ENCODE measurements around the gene FMO1.
A peak's percentile ranks its signal among the peaks of the same experiment; 100 is the strongest.
"Not testable (repeated sequence)": the region's sequence is repeated elsewhere in the genome, so short reads cannot be mapped to it uniquely, and the experiment has no call there.

The FMO1 gene, protein sequence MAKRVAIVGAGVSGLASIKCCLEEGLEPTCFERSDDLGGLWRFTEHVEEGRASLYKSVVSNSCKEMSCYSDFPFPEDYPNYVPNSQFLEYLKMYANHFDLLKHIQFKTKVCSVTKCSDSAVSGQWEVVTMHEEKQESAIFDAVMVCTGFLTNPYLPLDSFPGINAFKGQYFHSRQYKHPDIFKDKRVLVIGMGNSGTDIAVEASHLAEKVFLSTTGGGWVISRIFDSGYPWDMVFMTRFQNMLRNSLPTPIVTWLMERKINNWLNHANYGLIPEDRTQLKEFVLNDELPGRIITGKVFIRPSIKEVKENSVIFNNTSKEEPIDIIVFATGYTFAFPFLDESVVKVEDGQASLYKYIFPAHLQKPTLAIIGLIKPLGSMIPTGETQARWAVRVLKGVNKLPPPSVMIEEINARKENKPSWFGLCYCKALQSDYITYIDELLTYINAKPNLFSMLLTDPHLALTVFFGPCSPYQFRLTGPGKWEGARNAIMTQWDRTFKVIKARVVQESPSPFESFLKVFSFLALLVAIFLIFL

DNA sequence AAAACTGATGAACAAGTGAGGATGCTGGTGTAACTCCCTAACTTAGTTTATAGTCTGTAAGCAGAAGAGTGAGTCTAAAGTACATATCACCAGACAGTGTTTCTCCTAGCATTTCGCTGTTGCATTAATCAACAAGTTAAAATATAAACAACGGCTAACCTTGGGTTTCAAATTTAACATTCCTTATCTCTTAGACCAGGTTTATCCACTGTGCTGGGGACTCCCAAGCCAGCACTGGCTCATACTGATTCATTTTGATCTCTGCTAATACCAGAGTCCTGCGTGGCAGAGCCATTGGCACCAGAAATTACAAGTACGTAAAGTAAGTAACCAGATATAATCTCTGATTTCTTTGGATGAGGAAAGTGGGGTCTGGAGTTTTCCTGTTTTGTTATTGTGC lies at the start of gene FMO1:
Gene FMO1, plus strand, starts transcription at position 193 of the 400 bp plus-strand sequence. CDS start 9,594 bp downstream, outside the sequence.
- DNase-seq, result no peak

DNA sequence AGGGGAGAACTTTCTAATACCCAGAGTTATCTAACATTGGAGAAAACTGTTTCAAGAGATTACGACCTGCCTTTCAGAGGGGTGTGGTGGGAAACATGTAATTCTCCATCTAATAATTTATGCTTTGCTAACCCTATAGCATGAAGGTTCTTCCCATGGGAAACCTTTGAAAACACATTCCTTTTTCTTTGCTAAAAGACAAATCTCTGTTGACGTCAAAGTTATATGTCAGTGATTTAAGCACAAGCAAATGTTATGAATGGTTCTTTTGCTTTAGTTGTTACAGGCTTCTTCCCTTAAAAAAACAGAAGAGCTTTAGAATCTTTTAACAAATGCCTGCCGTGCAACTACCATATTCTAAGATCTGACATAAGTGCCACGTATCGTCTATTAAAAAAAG lies 44.0 kb upstream of the FMO1 start:
- DNase-seq, result no peak

DNA sequence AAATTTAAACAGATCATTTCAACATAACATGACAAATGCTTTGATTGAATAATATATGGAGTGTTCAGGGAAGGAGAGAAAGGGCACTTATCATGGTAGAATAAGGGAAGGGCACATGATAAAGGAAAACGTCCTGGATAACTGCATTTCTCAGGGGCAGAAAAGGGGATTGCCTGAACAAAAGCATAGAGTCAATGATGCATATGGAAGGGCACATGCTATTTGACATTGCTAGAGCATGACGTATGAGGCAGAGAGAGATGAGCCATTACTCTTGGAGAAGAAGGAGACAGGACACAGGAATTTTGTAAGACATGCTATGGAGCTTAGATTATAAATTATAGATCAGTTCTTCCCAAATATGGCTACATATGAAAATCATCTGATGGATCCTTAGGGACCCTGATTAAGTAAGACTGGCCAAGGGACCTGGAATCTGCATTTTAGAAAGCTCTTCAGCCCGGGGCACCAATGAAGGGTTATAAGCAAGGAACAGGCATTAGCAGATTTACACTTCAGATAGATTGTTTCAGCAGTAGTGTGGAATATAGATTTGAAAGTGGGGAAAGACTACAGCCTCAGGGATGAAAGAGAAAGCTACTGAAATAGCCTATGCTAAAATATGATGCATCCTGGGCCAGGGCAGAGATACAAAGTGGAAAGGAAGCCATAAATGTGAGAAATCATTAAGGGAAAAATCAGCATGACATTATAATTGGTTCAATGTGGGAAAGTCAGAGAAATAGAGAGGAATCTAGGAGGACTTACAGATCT lies 41.9 kb upstream of the FMO1 start:
- DNase-seq, result no peak

DNA sequence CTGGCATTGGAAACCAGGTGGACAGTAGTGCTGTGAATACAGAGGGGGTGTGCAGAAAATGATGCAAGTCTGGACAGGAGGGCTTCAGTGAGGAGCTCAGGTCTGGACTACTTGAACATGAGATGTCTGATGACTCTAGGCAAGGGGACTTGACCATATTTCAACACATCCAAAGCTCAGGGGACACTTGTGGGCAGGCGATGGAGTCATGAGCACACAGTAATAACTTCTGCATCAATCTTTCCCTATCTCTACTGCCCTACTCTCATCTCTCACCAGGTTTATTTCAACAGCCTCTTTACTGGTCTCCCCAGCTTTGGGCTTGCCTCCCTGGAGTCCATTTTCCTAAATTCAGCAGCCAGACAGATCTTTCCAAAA lies 41.3 kb upstream of the FMO1 start:
- DNase-seq, result no peak

DNA sequence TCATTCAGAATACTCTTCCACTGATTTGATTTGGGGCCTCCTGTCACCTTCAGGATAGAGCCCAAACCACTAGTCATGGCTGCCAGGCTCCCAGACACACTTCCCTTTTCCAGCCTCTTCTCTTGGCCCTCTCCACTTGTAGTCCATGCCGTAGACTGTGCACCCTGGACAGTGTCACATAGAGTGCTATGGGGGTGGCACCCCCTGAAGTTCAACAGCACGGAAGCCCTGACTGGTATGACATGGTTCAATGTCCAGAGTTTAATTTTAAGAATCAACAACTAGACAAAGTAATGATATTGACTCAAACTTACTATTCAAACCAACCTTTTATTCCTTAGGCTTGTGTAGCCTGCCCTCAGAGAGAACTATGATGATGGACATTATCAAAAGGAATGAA lies 40.9 kb upstream of the FMO1 start:
- DNase-seq, result no peak

DNA sequence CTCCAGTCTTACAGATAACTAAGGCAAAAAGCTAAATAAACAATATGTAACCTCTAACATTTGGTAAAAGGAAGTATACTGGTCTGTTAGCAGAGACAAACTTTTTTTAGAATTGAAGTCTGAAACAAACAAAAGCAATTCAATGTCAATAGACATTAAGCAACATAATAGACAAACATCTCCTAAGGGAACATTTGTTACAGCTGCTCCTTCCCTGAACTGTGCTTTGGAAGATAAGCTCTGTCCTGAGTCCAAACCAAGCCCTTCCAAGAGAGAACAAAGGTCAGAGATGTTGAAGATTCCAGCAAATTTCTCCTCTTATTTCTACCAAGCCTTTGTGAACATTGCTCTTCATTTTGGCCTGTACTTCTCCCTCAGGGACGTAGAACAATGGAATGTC lies 37.9 kb upstream of the FMO1 start:
- DNase-seq, result no peak

DNA sequence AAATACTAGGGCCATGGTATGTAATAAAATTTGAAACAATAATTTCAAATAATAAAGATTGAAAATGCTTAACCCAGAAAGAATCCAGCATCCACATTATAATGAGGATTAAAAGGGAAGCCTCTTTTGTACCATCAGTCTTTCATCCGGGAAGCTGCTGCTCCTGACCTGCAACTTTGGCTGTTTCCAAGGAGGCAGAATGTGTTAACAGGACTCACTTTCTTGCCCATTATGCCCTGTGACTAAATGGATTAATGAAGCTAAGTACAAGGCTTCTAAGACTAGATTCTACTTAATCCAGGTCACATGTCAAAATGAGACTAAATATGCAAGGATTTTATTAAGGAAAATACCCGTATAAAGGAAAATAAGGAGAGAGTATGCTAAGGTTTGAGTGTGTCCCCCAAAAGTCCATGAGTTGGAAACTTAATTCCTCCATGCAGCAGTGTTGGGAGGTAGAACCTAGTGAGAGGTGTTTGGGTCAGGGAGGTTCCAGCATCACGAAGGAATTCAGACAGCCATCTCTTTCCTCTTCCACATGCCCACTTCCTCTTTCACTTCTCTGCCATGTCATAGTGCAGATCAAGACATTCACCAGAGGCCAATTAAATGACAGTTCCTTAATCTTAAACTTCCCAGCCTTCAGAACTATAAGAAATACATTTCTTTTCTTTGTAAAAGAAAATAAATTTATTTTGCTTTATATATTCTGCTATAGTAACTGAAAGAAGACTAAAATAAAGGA lies 35.5 kb upstream of the FMO1 start:
- DNase-seq, result no peak

DNA sequence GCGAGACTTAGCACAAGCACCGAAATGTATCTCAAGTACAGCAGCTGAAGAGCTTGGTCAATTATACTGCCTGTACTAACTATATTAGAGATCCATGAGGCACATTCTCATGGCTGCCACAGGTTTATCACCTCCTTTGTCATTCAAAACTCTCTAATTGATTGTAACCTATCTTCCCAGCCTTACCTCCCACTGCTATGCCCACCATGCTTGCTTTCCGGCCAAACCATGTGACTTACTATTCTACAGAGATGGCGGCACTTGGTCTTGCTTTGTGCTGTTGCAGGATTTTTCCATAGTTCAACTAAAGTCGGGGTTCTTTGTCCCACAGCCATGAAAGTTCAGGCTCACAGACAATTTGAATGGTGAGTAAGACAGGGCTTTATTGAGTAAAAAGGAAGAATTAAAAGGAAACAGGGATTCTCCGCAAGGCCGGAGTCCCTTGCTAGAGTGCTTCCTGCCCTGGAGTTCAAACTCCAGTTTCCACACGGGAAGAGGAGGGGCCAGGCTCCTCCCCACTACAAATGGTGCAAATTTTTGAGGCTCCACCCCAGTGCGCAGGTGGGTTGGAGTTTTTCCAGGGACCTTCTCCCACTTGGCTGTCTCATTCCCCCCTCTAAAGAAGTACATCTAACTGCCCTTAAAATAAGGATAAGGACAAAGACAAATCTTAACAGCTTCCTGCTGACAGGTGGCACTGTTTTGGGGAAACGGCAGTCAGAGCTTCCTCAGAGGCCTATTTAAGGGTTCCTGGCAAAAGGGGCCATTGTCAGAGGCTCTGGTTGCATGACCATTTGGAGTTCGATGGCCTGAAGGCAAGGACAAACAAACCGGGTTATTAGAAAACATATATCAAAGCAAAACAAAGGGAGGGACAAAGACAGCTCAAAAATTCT lies 34.5 kb upstream of the FMO1 start:
- DNase-seq, result no peak

DNA sequence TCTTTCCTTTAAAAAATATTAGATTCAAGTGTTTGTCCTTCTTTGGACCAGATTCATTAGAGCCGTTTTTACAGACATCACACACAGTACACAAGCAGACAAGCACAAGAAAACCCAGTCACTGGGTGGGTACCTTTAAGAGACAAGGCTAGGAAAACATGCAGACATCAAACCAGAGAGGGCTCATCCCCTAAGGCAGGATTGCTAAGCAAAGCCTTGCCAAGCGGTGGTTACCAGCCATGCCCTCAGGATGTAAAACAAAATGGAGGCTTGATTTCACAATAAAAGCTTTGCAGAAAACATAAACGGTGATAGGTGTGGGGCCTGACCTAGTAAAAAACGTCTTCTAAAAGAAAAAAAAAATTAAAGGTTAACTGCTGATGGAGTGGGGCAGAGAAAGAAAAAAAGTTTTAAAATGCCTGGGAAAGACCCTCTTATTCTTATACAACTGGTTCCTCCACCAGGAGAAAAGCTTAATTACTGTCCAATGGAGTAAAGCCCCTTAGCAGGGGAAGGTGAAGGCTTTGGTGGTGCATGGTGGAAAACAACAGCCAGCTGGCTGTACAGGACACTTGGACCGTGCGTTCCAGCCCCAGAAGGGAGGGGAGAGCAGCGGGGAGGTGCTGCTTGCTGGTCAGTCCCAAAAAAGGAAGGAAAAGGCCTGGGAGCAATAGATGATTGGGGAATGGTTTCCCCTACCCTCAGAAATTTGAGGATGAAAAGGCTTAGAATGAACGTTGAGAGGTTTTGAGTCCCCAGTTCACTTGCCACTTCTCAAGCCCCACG lies 30.4 kb upstream of the FMO1 start:
- DNase-seq, result no peak

DNA sequence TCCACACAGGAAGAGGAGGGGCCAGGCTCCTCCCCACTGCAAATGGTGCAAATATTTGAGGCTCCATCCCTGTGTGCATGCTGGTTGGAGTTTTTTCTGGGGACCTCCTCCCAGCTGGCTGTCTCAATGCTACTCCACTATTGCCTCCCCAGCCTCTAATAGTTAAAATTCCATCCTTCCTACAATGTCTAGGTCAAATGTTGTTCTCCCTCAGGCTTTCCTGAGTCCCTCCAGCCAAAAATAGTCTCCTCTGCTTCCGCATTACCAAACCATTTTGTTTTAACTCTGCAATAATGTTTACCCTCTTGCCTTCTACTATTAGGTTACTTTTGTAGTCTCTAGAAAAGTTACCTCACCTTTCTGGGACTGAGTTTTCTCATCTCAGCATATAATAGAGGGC lies 29.6 kb upstream of the FMO1 start:
- no peak for DNase-seq

DNA sequence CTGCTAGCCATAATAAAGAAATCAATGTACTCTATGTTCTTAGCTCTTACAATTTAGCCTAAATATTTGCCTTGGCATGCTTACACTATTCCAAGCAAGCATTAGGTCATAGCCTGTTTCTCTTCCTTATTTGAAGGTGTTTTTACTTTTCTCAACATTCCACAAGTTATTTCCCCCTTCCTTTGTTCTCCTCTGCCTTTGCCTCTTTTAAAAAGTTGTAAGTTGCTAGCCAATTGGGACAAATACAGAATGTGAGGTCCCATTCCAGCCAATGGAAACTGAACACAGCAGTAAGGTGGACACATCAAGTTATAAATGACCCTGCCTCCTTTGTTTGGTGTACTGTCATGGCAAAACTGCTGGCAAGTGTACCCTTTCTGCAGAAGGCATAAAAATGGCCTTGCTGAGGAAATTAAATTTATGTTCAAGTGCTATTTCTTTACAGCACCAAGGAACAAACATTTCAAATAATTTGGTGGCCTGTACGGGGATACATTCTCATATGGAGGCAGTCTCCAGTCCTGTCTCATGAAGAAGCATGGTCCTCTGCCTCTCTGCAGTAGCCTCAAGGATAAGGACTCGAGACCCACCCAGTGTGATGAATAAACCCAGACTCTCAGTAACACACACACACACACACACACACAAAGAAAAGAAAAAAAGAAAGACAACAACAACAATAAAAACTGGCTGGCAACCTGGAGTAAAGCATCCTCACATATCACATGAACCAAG lies 28.8 kb upstream of the FMO1 start:
- no peak for DNase-seq

DNA sequence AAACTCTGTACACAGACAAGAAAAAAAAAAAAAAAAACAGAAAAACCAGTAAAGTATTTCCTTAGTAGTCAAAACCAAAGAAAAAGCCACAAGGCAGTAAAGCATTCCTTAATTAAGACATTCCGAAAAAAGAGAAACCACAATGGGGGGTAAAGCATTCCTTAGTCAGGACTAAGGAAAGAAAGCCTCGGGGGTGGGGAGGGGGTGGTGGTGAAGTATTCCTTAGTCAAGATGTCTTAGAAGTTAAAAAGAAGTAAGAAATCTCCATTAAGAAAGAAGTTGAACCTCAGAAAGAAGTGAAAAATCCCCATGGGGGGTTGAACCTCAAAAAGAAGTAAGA lies 28.2 kb upstream of the FMO1 start:
- no peak for DNase-seq

DNA sequence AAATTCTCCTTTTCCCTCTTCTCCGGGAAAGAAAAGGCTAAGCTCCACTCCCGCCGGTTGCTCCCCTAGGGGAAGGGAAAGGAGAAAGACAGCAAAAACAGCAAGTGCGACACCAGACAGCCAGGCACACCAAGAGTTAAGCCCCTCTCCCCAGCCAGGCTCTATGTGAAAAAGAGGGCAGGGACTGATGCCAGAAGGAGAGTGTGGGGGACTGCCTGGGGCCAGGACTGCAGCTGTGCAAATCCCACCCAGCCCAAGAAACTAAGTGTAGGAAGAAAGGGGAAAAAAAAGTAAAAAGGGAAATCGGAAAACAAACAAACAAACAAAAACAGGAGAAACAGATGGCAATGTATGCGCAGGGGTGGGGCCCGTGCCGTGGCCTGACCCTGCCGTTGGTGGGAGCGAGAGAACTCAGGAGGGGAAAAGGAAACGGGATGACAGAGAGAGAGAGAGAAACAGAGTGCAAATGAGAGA lies 27.7 kb upstream of the FMO1 start:
- DNase-seq, result no peak

DNA sequence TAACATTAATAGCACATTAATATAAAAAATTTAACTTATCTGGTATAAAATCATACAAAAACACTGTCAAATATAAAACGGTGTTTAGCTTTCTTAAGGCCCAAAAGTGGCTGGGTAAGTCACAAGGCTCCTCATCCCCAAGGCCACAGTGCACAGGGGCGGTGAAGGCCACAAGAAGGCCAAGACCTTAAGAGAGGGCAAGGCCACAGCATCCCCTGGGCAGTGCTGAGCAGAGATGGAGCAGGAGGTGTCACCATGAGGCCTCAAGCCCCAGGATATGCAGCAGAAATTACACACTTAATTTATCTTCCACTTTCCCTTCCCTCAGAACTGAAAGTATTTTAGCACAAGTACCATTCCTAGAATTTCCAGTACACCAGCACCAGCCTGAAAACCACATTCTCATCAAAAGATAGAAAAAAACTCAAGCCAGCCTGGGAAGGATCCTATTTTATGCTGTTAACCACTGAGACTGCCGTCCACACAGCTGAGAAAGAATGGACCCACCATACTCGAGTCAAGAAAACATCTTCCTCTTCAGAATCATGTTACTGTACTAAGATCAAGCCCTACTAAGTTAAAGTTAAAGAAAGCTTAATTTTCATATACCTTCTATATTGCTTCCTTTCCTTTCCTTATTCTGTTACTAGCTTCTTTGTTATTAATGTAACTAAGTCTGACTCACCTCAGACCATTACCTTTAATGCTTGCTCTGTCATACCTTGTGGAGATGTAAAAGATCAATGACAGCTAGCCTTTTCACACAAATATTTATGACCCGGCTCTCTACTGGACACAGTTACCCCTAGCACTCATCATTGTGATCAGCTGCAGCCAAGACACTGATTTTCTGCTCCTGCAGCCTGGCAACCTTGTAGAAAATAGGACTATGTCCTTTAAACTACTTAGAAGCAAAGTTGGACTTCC lies 26.4 kb upstream of the FMO1 start:
- DNase-seq, result no peak

DNA sequence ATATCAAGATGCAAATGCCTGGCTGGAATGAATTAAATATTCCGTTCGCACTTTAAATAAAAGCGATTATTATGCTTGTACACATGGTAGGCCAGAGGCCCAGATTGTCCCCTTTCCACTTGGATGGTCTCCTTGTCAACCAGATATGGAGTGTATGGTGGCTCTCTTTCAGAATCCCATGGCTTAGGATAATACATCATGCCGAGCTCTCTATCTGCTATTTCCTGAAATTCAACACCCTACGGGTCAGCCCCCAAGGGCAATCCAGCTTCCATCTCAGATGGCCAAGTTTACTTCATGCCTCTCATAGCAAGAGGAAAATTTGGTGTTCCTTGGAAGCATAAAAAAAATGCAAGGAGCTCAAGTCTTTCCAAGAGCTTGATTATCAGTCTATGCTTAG lies 25.4 kb upstream of the FMO1 start:
- DNase-seq, result no peak

DNA sequence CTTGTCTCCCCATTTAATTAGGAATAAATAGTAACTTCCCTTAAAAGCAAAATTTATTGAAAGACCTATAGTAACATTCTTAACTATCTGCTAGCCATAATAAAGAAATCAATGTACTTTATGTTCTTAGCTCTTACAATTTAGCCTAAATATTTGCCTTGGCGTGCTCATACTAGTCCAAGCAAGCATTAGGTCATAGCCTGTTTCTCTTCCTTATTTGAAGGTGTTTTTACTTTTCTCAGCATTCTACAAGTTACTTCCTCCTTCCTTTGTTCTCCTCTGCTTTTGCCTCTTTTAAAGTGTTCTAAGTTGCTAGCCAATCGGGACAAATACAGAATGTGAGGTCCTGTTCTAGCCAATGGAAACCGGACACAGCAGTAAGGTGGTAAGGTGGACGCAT lies 24.0 kb upstream of the FMO1 start:
- not testable (repeated sequence) for DNase-seq

DNA sequence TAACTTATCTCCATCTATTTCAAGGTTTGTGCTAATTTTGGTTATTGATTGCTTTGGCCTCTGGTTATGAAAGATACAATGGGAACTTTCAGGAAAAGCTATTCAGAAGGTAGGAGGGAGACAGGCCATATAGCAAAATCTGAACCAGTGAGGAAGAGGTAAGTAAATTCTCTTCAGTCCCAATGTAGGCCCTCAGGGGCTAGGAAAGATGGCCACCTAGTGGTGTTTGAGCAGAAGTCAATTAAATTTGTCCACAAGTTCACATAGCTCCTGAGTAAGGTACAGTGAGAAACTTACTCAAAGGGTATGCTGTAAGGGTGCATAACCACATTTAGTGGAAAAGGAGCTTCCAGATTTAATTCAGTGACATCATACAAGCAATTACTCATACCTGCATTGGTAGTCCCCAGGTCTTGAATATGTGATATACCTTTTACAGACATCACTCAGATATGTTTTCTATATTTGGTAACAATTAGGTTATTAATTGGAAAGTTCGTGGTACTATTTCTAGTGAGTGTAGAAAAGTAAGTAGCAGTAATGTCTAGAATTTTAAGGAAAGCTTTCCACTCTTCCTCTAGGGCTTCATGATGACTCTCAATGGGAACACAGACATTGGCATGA lies 21.4 kb upstream of the FMO1 start:
- peak; percentile 45 for DNase-seq

DNA sequence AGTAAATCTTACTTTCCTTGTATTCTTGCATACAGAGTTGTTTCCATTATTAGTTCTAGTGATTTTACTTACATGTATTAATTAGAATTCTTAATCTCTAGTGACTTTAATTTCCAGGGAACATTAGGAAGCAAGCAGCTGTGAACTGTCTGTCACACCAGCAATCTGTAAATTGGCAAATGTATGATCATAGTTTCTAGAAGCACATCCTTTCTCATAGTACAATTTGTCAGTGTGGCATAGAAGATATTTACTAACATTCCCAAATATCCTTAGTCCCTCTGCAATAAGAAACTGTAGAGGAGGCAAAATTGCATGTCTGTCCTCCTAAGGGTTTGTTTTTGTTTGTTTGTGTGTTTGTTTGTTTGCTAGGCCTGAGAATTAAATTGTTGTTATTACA lies 17.0 kb upstream of the FMO1 start:
- no peak for DNase-seq

DNA sequence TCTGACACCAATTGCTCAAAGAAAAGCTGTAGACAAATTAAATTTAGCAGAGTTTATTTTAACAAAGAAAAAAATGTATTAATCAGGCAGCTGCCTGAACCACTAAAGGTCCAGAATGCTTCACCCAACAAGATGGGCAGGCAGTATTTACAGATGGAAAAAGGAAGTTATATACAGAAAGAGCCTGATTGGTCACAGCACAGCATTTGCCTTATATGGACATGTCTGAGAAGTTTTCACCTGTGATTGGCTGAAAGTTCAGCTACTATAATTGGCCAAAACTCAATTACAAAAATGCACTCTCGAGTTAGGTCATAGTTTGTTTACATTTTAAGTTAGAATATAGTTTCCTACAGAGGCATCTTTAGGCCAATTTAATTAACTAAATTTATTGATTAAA lies 15.1 kb upstream of the FMO1 start:
- DNase-seq, result no peak
